HEK293 (cell line): ENCODE results near the gene MFGE8.

Experiments
- CTCF ChIA-PET: fragments of 350-600 bp; formaldehyde crosslinking; extraction: SDS; loops from one replicate; lab custom pipeline; 2021; ENCODE audit warnings: antibody characterized with exemption; lab: Yijun Ruan, JAX
- POLR2A ChIA-PET: fragments of 300-600 bp; formaldehyde crosslinking; extraction: SDS; loops from one replicate; lab custom pipeline; 2020; ENCODE audit warnings: antibody characterized with exemption, inconsistent platforms; lab: Yijun Ruan, JAX
- H3K27ac ChIP-seq: fragments of 200-500 bp; sonication (Bioruptor generic); 2 replicates; pipeline ENCODE4 v1.5.1; 2014; ENCODE audit warnings: low read depth, low read length, control low read depth, inconsistent platforms; ENCODE audit errors: extremely low read depth
- H3K36me3 ChIP-seq, 2 experiments: fragments of 200-500 bp in 1 of 2; sonication (Bioruptor generic) in 1 of 2; 1 replicate in 1 of 2; 2 replicates in 1 of 2; pipeline ENCODE4 v1.5.1; 2014 to 2017; ENCODE audit warnings: inconsistent platforms in 2 of 2, low read length in 2 of 2; ENCODE audit not compliant: control insufficient read depth in 2 of 2, insufficient read depth in 1 of 2
- H3K4me1 ChIP-seq: fragments of 200-500 bp; sonication (Bioruptor generic); 2 replicates; pipeline ENCODE4 v1.5.1; 2014; ENCODE audit warnings: mild to moderate bottlenecking, low read length, inconsistent platforms; ENCODE audit not compliant: control insufficient read depth, insufficient read depth
- H3K4me3 ChIP-seq: 2 replicates; pipeline ENCODE4 v1.5.1; 2011; ENCODE audit warnings: low read depth, mild to moderate bottlenecking, control low read depth, low read length, moderate library complexity
- H3K9me3 ChIP-seq: fragments of 200-500 bp; sonication (Bioruptor generic); 2 replicates; pipeline ENCODE4 v1.5.1; 2014; ENCODE audit warnings: low read depth, low read length, inconsistent platforms; ENCODE audit not compliant: control insufficient read depth, insufficient read depth
- EGR2 ChIP-seq: fragments of 450-650 bp; formaldehyde crosslinking; IDR thresholded peaks from 2 replicates; pipeline ENCODE4 v1.5.1; 2016; ENCODE audit warnings: low read depth, missing biosample characterization, missing genetic modification characterization
- IKZF3 ChIP-seq: fragments of 450-650 bp; IDR thresholded peaks from 2 replicates; pipeline ENCODE4 v1.5.0; 2018; ENCODE audit warnings: missing biosample characterization, mild to moderate bottlenecking, missing genetic modification characterization, moderate library complexity
- WT1 ChIP-seq: fragments of 450-650 bp; formaldehyde crosslinking; IDR thresholded peaks from 2 replicates; pipeline ENCODE4 v1.5.1; 2016; ENCODE audit warnings: missing biosample characterization, missing genetic modification characterization
- YY1 ChIP-seq: fragments of 450-650 bp; formaldehyde crosslinking; IDR thresholded peaks from 2 replicates; pipeline ENCODE4 v1.5.1; 2018; ENCODE audit warnings: missing biosample characterization, missing genetic modification characterization
- YY2 ChIP-seq: fragments of 450-650 bp; formaldehyde crosslinking; IDR thresholded peaks from 2 replicates; pipeline ENCODE4 v1.5.1; 2016; ENCODE audit warnings: missing biosample characterization, missing genetic modification characterization
- ZNF133 ChIP-seq: fragments of 450-650 bp; formaldehyde crosslinking; IDR thresholded peaks from 2 replicates; pipeline ENCODE4 v1.5.1; 2016; ENCODE audit warnings: missing biosample characterization, missing genetic modification characterization
- ZNF146 ChIP-seq: fragments of 450-650 bp; formaldehyde crosslinking; IDR thresholded peaks from 2 replicates; pipeline ENCODE4 v1.5.1; 2016; ENCODE audit warnings: missing biosample characterization, missing genetic modification characterization
- ZNF211 ChIP-seq: fragments of 450-650 bp; formaldehyde crosslinking; IDR thresholded peaks from 2 replicates; pipeline ENCODE4 v1.5.1; 2016; ENCODE audit warnings: low read depth, missing biosample characterization, missing genetic modification characterization
- ZNF24 ChIP-seq: fragments of 450-650 bp; formaldehyde crosslinking; IDR thresholded peaks from 2 replicates; pipeline ENCODE4 v1.5.1; 2016; ENCODE audit warnings: missing biosample characterization, missing genetic modification characterization
- ZNF37A ChIP-seq: fragments of 450-650 bp; IDR thresholded peaks from 2 replicates; pipeline ENCODE4 v1.5.1; 2018; ENCODE audit warnings: missing biosample characterization, missing genetic modification characterization
- ZNF391 ChIP-seq: fragments of 450-650 bp; formaldehyde crosslinking; IDR thresholded peaks from 2 replicates; pipeline ENCODE4 v1.5.1; 2016; ENCODE audit warnings: low read depth, missing biosample characterization, missing genetic modification characterization, borderline replicate concordance
- ZNF510 ChIP-seq: fragments of 450-650 bp; formaldehyde crosslinking; IDR thresholded peaks from 2 replicates; pipeline ENCODE4 v1.5.1; 2018; ENCODE audit warnings: mild to moderate bottlenecking, missing genetic modification characterization, missing biosample characterization; ENCODE audit not compliant: insufficient replicate concordance
- ZNF596 ChIP-seq: fragments of 450-650 bp; IDR thresholded peaks from 2 replicates; pipeline ENCODE4 v1.5.0; 2018; ENCODE audit warnings: missing biosample characterization, mild to moderate bottlenecking, missing genetic modification characterization, moderate library complexity
- ZNF768 ChIP-seq: fragments of 450-650 bp; formaldehyde crosslinking; IDR thresholded peaks from 2 replicates; pipeline ENCODE4 v1.5.1; 2018; ENCODE audit warnings: missing biosample characterization, mild to moderate bottlenecking, missing genetic modification characterization
- ZNF837 ChIP-seq: fragments of 450-650 bp; formaldehyde crosslinking; IDR thresholded peaks from 2 replicates; pipeline ENCODE4 v1.5.1; 2016; ENCODE audit warnings: missing biosample characterization, missing genetic modification characterization
- TF ChIP-seq, protein P1 (sequence below): fragments of 450-650 bp; formaldehyde crosslinking; IDR thresholded peaks from 2 replicates; pipeline ENCODE4 v1.5.1; 2017; ENCODE audit warnings: missing biosample characterization, missing genetic modification characterization
- TF ChIP-seq, protein P2 (sequence below): fragments of 450-650 bp; formaldehyde crosslinking; IDR thresholded peaks from 2 replicates; pipeline ENCODE4 v1.5.1; 2016; ENCODE audit warnings: missing biosample characterization, missing genetic modification characterization
- TF ChIP-seq, protein P3 (sequence below): fragments of 450-650 bp; formaldehyde crosslinking; IDR thresholded peaks from 2 replicates; pipeline ENCODE4 v1.5.1; 2016; ENCODE audit warnings: missing biosample characterization, missing genetic modification characterization
- TF ChIP-seq, protein P4 (sequence below): fragments of 450-650 bp; formaldehyde crosslinking; IDR thresholded peaks from 2 replicates; pipeline ENCODE4 v1.5.1; 2016; ENCODE audit warnings: missing biosample characterization, missing genetic modification characterization
- TF ChIP-seq, protein P5 (sequence below): fragments of 450-650 bp; formaldehyde crosslinking; IDR thresholded peaks from 2 replicates; pipeline ENCODE4 v1.5.1; 2016; ENCODE audit warnings: missing biosample characterization, missing genetic modification characterization

The MFGE8 gene

DNA sequence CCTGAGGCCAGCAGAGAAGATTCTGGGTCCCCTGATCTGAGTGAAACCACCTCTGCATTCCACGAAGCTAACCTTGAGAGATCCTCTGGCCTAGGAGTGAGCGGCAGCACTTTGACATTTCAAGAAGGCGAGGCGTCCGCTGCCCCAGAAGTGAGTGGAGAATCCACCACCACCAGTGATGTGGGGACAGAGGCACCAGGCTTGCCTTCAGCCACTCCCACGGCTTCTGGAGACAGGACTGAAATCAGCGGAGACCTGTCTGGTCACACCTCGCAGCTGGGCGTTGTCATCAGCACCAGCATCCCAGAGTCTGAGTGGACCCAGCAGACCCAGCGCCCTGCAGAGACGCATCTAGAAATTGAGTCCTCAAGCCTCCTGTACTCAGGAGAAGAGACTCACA lies 54.2 kb downstream of the MFGE8 start:
- no peak for TF ChIP-seq ZNF837 (tag by site-specific recombination)
- TF ChIP-seq ZNF37A = no peak
- no peak for TF ChIP-seq EGR2 (tag by site-specific recombination)
- TF ChIP-seq ZNF768 (tag by site-specific recombination) = no peak
- TF ChIP-seq ZNF211 = no peak
- TF ChIP-seq ZNF510 = no peak
- TF ChIP-seq, protein P1, sequence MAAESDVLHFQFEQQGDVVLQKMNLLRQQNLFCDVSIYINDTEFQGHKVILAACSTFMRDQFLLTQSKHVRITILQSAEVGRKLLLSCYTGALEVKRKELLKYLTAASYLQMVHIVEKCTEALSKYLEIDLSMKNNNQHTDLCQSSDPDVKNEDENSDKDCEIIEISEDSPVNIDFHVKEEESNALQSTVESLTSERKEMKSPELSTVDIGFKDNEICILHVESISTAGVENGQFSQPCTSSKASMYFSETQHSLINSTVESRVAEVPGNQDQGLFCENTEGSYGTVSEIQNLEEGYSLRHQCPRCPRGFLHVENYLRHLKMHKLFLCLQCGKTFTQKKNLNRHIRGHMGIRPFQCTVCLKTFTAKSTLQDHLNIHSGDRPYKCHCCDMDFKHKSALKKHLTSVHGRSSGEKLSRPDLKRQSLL (tag by site-specific recombination) = no peak
- no peak for TF ChIP-seq WT1 (tag by site-specific recombination)
- no peak for TF ChIP-seq ZNF146 (tag by site-specific recombination)
- TF ChIP-seq, protein P2, sequence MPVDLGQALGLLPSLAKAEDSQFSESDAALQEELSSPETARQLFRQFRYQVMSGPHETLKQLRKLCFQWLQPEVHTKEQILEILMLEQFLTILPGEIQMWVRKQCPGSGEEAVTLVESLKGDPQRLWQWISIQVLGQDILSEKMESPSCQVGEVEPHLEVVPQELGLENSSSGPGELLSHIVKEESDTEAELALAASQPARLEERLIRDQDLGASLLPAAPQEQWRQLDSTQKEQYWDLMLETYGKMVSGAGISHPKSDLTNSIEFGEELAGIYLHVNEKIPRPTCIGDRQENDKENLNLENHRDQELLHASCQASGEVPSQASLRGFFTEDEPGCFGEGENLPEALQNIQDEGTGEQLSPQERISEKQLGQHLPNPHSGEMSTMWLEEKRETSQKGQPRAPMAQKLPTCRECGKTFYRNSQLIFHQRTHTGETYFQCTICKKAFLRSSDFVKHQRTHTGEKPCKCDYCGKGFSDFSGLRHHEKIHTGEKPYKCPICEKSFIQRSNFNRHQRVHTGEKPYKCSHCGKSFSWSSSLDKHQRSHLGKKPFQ (tag by site-specific recombination) = no peak
- TF ChIP-seq ZNF24 (tag by site-specific recombination) = no peak
- no peak for TF ChIP-seq IKZF3
- TF ChIP-seq, protein P3, sequence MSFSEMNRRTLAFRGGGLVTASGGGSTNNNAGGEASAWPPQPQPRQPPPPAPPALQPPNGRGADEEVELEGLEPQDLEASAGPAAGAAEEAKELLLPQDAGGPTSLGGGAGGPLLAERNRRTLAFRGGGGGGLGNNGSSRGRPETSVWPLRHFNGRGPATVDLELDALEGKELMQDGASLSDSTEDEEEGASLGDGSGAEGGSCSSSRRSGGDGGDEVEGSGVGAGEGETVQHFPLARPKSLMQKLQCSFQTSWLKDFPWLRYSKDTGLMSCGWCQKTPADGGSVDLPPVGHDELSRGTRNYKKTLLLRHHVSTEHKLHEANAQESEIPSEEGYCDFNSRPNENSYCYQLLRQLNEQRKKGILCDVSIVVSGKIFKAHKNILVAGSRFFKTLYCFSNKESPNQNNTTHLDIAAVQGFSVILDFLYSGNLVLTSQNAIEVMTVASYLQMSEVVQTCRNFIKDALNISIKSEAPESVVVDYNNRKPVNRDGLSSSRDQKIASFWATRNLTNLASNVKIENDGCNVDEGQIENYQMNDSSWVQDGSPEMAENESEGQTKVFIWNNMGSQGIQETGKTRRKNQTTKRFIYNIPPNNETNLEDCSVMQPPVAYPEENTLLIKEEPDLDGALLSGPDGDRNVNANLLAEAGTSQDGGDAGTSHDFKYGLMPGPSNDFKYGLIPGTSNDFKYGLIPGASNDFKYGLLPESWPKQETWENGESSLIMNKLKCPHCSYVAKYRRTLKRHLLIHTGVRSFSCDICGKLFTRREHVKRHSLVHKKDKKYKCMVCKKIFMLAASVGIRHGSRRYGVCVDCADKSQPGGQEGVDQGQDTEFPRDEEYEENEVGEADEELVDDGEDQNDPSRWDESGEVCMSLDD (tag by site-specific recombination) = no peak
- TF ChIP-seq, protein P4, sequence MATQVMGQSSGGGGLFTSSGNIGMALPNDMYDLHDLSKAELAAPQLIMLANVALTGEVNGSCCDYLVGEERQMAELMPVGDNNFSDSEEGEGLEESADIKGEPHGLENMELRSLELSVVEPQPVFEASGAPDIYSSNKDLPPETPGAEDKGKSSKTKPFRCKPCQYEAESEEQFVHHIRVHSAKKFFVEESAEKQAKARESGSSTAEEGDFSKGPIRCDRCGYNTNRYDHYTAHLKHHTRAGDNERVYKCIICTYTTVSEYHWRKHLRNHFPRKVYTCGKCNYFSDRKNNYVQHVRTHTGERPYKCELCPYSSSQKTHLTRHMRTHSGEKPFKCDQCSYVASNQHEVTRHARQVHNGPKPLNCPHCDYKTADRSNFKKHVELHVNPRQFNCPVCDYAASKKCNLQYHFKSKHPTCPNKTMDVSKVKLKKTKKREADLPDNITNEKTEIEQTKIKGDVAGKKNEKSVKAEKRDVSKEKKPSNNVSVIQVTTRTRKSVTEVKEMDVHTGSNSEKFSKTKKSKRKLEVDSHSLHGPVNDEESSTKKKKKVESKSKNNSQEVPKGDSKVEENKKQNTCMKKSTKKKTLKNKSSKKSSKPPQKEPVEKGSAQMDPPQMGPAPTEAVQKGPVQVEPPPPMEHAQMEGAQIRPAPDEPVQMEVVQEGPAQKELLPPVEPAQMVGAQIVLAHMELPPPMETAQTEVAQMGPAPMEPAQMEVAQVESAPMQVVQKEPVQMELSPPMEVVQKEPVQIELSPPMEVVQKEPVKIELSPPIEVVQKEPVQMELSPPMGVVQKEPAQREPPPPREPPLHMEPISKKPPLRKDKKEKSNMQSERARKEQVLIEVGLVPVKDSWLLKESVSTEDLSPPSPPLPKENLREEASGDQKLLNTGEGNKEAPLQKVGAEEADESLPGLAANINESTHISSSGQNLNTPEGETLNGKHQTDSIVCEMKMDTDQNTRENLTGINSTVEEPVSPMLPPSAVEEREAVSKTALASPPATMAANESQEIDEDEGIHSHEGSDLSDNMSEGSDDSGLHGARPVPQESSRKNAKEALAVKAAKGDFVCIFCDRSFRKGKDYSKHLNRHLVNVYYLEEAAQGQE (tag by site-specific recombination) = no peak
- TF ChIP-seq YY1 = no peak
- TF ChIP-seq, protein P5, sequence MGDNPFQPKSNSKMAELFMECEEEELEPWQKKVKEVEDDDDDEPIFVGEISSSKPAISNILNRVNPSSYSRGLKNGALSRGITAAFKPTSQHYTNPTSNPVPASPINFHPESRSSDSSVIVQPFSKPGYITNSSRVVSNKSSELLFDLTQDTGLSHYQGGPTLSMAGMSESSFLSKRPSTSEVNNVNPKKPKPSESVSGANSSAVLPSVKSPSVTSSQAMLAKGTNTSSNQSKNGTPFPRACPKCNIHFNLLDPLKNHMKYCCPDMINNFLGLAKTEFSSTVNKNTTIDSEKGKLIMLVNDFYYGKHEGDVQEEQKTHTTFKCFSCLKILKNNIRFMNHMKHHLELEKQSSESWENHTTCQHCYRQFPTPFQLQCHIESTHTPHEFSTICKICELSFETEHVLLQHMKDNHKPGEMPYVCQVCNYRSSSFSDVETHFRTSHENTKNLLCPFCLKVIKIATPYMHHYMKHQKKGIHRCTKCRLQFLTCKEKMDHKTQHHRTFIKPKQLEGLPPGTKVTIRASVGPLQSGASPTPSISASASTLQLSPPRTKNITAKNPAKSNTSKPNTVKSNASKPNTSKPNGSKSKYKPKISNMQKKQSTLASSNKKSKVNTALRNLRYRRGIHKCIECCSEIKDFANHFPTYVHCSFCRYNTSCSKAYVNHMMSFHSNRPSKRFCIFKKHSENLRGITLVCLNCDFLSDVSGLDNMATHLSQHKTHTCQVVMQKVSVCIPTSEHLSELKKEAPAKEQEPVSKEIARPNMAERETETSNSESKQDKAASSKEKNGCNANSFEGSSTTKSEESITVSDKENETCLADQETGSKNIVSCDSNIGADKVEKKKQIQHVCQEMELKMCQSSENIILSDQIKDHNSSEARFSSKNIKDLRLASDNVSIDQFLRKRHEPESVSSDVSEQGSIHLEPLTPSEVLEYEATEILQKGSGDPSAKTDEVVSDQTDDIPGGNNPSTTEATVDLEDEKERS (tag by site-specific recombination) = no peak
- TF ChIP-seq ZNF133 (tag by site-specific recombination) = no peak
- TF ChIP-seq ZNF596 (tag by site-specific recombination) = no peak
- no peak for TF ChIP-seq ZNF391 (tag by site-specific recombination)
- TF ChIP-seq YY2 (tag by site-specific recombination) = no peak
- POLR2A ChIA-PET = no interaction called here
- no peaks in the 10 kb centered on the region for H3K4me1 ChIP-seq
- H3K4me3 ChIP-seq = no peak overlapping the region
- H3K27ac ChIP-seq = no peak overlapping the region
- CTCF ChIA-PET = interaction anchor here (0.6 to 0.9 kb wide), 3 partner anchors 203 to 348 kb away, joined by 3 to 5 read pairs (median 3); no protein-coding TSS in a partner anchor
- H3K9me3 ChIP-seq = no peaks in the 10 kb centered on the region
- no peaks in the 10 kb centered on the region for H3K36me3 ChIP-seq
